Measurements from ENCODE around the gene CDC42BPB. TPM values are rescaled to one million over a fixed set of nuclear protein-coding genes. Genes with fewer than 3 reads are reported as not detected.

Gene CDC42BPB
- total and polyA plus RNA-seq, 2 donors (not counting 1 experiment from before 2014, with no cell fraction given) = 44.8 to 98.3 TPM

DNA sequence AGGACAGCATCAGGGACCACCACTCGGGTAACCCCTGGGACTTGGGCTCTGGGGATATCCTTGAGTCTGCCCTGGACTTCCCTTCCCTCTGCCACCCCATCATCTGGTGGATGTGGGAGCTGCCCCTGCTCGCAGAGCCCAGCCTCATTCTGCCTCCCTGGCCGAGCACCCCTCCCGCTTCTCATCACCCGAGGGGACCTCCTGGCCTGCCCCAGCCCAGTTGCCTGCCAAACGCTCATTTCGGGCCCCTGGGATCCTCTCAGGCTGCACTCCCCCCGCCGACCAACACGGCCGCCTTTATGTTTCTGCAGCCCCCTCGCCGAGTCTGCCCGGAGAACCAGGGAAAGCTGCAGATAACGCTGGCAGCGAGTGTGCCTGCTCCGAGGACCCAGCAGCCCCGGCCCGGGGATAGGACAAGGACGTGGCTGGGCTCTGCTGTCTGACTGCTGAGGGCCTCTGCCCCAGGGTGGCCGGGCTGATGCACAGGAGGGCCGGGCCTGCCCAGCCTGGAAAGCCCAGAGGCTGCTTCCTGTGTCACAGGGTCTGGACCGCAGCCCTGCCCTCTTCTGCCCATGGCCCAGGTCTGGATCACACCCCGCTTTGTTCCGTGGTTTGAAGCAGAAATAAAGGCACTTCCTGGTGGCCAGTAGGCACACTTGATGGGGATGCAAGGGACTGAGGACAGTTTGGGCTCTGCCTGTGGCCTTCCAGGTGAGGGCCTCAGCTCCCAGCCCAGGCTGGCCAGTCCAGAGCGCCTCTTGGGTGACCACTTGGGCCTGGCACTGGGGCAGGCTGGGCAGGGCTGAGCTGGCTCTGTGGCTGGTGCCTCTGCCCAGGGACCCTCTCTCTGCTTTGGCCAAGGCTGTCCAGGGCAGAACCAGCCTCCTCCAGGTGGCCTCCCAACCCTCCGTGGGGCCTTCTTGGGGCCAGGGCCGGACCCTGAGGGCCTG lies 32.3 kb upstream of the CDC42BPB start:
- Histone ChIP-seq H3K27ac (ENCODE audit: insufficient read depth, low read length) (no peak overlapping the region), H3K9ac (ENCODE audit: insufficient read depth, low read length) (no peak overlapping the region), H2AFZ (ENCODE audit: low read length) (no peak overlapping the region), H3K79me2 (ENCODE audit: control insufficient read depth, insufficient read depth, low read length) (no peaks in the 10 kb centered on the region), H3K4me2 (ENCODE audit: extremely low read depth, insufficient read depth, low read length) (no peak overlapping the region), H3K27me3 (ENCODE audit: control insufficient read depth, insufficient read depth, low read length) (peaks cover 5% of the 10 kb centered on the region), H3K9me3 (ENCODE audit: control insufficient read depth, insufficient read depth, low read depth, low read length) (no peaks in the 10 kb centered on the region), H3K4me1 (ENCODE audit: control insufficient read depth, extremely low read depth, insufficient read depth, low read length) (peaks cover under 1% of the 10 kb centered on the region), H3K36me3 (ENCODE audit: control insufficient read depth, insufficient read depth, low read length) (no peaks in the 10 kb centered on the region), H4K20me1 (ENCODE audit: control insufficient read depth, extremely low read depth, insufficient read depth, low read length) (no peaks in the 10 kb centered on the region), H3K4me3 (replicated peaks in 1 of 4; ENCODE audit: control extremely low read depth in 1 of 4, insufficient read depth in 1 of 4, low read depth in 3 of 4, low read length in 4 of 4) (no peak overlapping the region)
- TF ChIP-seq EZH2 (IDR thresholded peaks at IDR 0.05; ENCODE audit: low read length, missing control alignments) = no peak
- TF ChIP-seq, protein P1, sequence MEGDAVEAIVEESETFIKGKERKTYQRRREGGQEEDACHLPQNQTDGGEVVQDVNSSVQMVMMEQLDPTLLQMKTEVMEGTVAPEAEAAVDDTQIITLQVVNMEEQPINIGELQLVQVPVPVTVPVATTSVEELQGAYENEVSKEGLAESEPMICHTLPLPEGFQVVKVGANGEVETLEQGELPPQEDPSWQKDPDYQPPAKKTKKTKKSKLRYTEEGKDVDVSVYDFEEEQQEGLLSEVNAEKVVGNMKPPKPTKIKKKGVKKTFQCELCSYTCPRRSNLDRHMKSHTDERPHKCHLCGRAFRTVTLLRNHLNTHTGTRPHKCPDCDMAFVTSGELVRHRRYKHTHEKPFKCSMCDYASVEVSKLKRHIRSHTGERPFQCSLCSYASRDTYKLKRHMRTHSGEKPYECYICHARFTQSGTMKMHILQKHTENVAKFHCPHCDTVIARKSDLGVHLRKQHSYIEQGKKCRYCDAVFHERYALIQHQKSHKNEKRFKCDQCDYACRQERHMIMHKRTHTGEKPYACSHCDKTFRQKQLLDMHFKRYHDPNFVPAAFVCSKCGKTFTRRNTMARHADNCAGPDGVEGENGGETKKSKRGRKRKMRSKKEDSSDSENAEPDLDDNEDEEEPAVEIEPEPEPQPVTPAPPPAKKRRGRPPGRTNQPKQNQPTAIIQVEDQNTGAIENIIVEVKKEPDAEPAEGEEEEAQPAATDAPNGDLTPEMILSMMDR (conservative IDR thresholded peaks at IDR 0.05 in 1 of 2, IDR thresholded peaks at IDR 0.05 in 1 of 2; ENCODE audit: low read depth in 1 of 2, low read length in 2 of 2) = no peak
- DNase-seq (ENCODE audit: low read depth in 2 of 2) = no peak

DNA sequence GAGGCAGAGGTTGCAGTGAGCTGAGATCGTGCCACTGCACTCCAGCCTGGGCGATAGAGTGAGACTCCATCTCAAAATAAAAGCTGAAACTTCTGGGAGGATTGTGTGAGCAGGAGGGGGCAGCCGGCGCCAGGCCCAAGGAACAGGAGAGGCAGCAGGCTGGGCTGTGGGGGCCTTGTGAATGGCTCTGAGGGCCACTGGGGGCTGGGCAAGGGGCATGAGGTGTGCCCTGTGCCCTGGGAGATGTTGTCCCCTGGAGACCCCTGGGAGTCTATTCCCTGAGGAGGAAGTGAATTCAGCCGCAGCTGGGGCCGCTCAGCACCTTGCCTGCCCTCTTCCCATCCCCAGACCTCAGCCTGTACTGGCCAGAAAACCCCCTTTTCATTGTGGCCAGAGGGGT lies 31.6 kb upstream of the CDC42BPB start:
- no peaks in the 10 kb centered on the region for H4K20me1 ChIP-seq (ENCODE audit: control insufficient read depth, extremely low read depth, insufficient read depth, low read length)
- no peak for DNase-seq (ENCODE audit: low read depth in 2 of 2)
- H3K4me2 ChIP-seq (ENCODE audit: extremely low read depth, insufficient read depth, low read length) = no peak overlapping the region
- H3K9ac ChIP-seq (ENCODE audit: insufficient read depth, low read length) = no peak overlapping the region
- no peaks in the 10 kb centered on the region for H3K36me3 ChIP-seq (ENCODE audit: control insufficient read depth, insufficient read depth, low read length)
- H2AFZ ChIP-seq (ENCODE audit: low read length) = no peak overlapping the region
- H3K79me2 ChIP-seq (ENCODE audit: control insufficient read depth, insufficient read depth, low read length) = no peaks in the 10 kb centered on the region
- TF ChIP-seq EZH2 (IDR thresholded peaks at IDR 0.05; ENCODE audit: low read length, missing control alignments) = no peak
- H3K27me3 ChIP-seq (ENCODE audit: control insufficient read depth, insufficient read depth, low read length) = peaks cover 10% of the 10 kb centered on the region
- H3K4me1 ChIP-seq (ENCODE audit: control insufficient read depth, extremely low read depth, insufficient read depth, low read length) = no peaks in the 10 kb centered on the region
- no peaks in the 10 kb centered on the region for H3K9me3 ChIP-seq (ENCODE audit: control insufficient read depth, insufficient read depth, low read depth, low read length)
- no peak overlapping the region for H3K27ac ChIP-seq (ENCODE audit: insufficient read depth, low read length)
- no peak overlapping the region for H3K4me3 ChIP-seq (replicated peaks in 1 of 4; ENCODE audit: control extremely low read depth in 1 of 4, insufficient read depth in 1 of 4, low read depth in 3 of 4, low read length in 4 of 4)

DNA sequence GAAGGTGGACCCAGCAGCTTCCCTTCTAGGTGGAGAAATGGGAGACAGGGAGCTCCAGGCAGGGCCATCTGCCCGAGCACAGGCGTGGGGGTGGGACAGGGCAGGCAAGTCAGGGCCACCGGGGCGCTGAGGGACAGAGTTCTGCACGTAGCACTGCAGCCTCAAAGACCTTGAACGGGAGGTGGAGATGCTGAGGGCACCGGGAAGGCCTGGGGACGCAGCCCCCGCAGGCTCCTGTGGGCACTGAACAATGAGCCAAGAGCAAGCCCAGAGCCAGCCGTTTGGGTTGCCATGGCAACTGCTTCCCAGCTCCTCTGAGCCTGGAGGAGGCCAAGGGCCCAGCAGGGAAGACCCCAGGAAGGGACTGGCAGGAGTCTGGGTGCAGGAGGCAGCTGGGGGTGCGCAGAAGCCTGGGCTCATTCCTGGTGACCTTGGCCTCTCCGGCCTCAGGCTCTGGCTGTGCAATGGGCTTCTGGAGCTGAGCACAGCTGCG lies 30.0 kb upstream of the CDC42BPB start:
- no peak overlapping the region for H3K9ac ChIP-seq (ENCODE audit: insufficient read depth, low read length)
- no peaks in the 10 kb centered on the region for H3K36me3 ChIP-seq (ENCODE audit: control insufficient read depth, insufficient read depth, low read length)
- no peak overlapping the region for H2AFZ ChIP-seq (ENCODE audit: low read length)
- no peaks in the 10 kb centered on the region for H3K9me3 ChIP-seq (ENCODE audit: control insufficient read depth, insufficient read depth, low read depth, low read length)
- no peak overlapping the region for H3K27ac ChIP-seq (ENCODE audit: insufficient read depth, low read length)
- no peaks in the 10 kb centered on the region for H3K79me2 ChIP-seq (ENCODE audit: control insufficient read depth, insufficient read depth, low read length)
- H4K20me1 ChIP-seq (ENCODE audit: control insufficient read depth, extremely low read depth, insufficient read depth, low read length) = no peaks in the 10 kb centered on the region
- no peak overlapping the region for H3K4me3 ChIP-seq (replicated peaks in 1 of 4; ENCODE audit: control extremely low read depth in 1 of 4, insufficient read depth in 1 of 4, low read depth in 3 of 4, low read length in 4 of 4)
- TF ChIP-seq, protein P1 (conservative IDR thresholded peaks at IDR 0.05 in 1 of 2, IDR thresholded peaks at IDR 0.05 in 1 of 2; ENCODE audit: low read depth in 1 of 2, low read length in 2 of 2) = no peak
- TF ChIP-seq EZH2 (IDR thresholded peaks at IDR 0.05; ENCODE audit: low read length, missing control alignments) = no peak
- DNase-seq (ENCODE audit: low read depth in 2 of 2) = no peak
- H3K4me1 ChIP-seq (ENCODE audit: control insufficient read depth, extremely low read depth, insufficient read depth, low read length) = no peaks in the 10 kb centered on the region
- H3K27me3 ChIP-seq (ENCODE audit: control insufficient read depth, insufficient read depth, low read length) = peaks cover 13% of the 10 kb centered on the region
- no peak overlapping the region for H3K4me2 ChIP-seq (ENCODE audit: extremely low read depth, insufficient read depth, low read length)

Data from fibroblast of lung (primary cell).